Osteoblast (primary cell): Measurements from ENCODE around the gene RARB. TPM values are rescaled to one million over a fixed set of nuclear protein-coding genes. Genes with fewer than 3 reads are reported as not detected.
A peak's percentile ranks its signal among the peaks of the same experiment; 100 is the strongest.

Experiments
- DNase-seq: peaks from one replicate; pipeline ENCODE4 v3.0.0; 2011; ENCODE audit warnings: low spot score, mixed read lengths; ENCODE audit not compliant: insufficient read length; ENCODE audit errors: missing footprints
- H2AFZ ChIP-seq: 2 replicates; pipeline ENCODE4 v1.6.0; 2011; ENCODE audit warnings: mild to moderate bottlenecking, low read length
- H3K27ac ChIP-seq: 2 replicates; pipeline ENCODE4 v1.5.1; 2011; ENCODE audit warnings: mild to moderate bottlenecking, low read depth, low read length, moderate library complexity
- H3K27me3 ChIP-seq: 2 replicates; pipeline ENCODE4 v1.6.0; 2012; ENCODE audit warnings: mild to moderate bottlenecking, control low read depth, inconsistent platforms, low read length, moderate library complexity; ENCODE audit not compliant: insufficient read depth
- H3K36me3 ChIP-seq: 2 replicates; pipeline ENCODE4 v1.5.1; 2011; ENCODE audit warnings: mild to moderate bottlenecking, low read length, control low read depth, moderate library complexity; ENCODE audit not compliant: insufficient read depth
- H3K4me1 ChIP-seq: 2 replicates; pipeline ENCODE4 v1.5.1; 2011; ENCODE audit warnings: mild to moderate bottlenecking, low read length, control low read depth, moderate library complexity; ENCODE audit not compliant: insufficient read depth
- H3K4me2 ChIP-seq: 2 replicates; pipeline ENCODE4 v1.6.0; 2011; ENCODE audit warnings: mild to moderate bottlenecking, low read length; ENCODE audit not compliant: insufficient read depth
- H3K4me3 ChIP-seq: fragments of 200-600 bp; sonication (generic); 3 replicates; pipeline ENCODE4 v1.5.1; 2012; ENCODE audit warnings: mild to moderate bottlenecking, low read length, inconsistent platforms; ENCODE audit not compliant: insufficient read depth
- H3K79me2 ChIP-seq: 2 replicates; pipeline ENCODE4 v1.6.0; 2012; ENCODE audit warnings: mild to moderate bottlenecking, low read length, control low read depth, inconsistent platforms; ENCODE audit not compliant: insufficient read depth
- H3K9me3 ChIP-seq: 2 replicates; pipeline ENCODE4 v1.5.1; 2011; ENCODE audit warnings: low read depth, low read length, control low read depth
- H4K20me1 ChIP-seq: 2 replicates; pipeline ENCODE4 v1.6.0; 2012; ENCODE audit warnings: mild to moderate bottlenecking, low read length, control low read depth; ENCODE audit not compliant: insufficient read depth
- total RNA-seq: library from RNA; depleted of rRNA; stranded (reverse); fragments of >200 nt; gene quantifications from 2 replicates; pipeline ENCODE4 v1.2.3, GENCODE V29; 2012
- TF ChIP-seq, protein P1 (sequence below): IDR thresholded peaks from 2 replicates; pipeline ENCODE4 v1.5.1; 2011; ENCODE audit warnings: mild to moderate bottlenecking, low read depth, low read length, moderate library complexity; ENCODE audit errors: extremely low read depth

RARB gene
- total RNA-seq, 1 donor = 7.6 TPM

DNA sequence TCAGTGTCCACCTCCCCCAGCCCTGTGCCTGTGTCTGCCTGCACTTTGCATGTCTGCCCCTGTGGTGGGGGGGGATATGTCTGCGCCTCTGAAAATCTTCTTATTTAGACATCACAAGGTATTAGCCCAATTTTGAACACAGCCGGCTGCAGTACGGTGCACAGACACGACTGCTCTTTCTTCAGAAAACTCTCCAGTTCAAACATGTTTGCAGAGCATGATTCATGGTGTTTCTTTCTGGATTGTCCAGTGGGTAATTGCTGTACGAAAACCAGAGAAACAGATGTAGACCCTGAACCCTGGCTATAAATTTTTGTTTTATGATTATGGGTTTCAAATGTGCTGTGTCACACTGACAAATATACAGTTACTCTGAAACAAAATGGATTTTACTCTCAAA, 3.4 kb upstream of the RARB start:
- TF ChIP-seq, protein P1, sequence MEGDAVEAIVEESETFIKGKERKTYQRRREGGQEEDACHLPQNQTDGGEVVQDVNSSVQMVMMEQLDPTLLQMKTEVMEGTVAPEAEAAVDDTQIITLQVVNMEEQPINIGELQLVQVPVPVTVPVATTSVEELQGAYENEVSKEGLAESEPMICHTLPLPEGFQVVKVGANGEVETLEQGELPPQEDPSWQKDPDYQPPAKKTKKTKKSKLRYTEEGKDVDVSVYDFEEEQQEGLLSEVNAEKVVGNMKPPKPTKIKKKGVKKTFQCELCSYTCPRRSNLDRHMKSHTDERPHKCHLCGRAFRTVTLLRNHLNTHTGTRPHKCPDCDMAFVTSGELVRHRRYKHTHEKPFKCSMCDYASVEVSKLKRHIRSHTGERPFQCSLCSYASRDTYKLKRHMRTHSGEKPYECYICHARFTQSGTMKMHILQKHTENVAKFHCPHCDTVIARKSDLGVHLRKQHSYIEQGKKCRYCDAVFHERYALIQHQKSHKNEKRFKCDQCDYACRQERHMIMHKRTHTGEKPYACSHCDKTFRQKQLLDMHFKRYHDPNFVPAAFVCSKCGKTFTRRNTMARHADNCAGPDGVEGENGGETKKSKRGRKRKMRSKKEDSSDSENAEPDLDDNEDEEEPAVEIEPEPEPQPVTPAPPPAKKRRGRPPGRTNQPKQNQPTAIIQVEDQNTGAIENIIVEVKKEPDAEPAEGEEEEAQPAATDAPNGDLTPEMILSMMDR = no peak
- Histone ChIP-seq H3K79me2 (peaks cover 13% of the 10 kb centered on the region), H2AFZ (peak overlapping the region; percentile 32), H3K4me2 (peak overlapping the region; percentile 75), H3K4me3 (peak overlapping the region; percentile 36), H4K20me1 (no peaks in the 10 kb centered on the region), H3K4me1 (peaks cover 40% of the 10 kb centered on the region), H3K36me3 (no peaks in the 10 kb centered on the region), H3K27ac (peak overlapping the region; percentile 97), H3K9me3 (no peaks in the 10 kb centered on the region), H3K27me3 (no peaks in the 10 kb centered on the region)
- peak; percentile 86 for DNase-seq

DNA sequence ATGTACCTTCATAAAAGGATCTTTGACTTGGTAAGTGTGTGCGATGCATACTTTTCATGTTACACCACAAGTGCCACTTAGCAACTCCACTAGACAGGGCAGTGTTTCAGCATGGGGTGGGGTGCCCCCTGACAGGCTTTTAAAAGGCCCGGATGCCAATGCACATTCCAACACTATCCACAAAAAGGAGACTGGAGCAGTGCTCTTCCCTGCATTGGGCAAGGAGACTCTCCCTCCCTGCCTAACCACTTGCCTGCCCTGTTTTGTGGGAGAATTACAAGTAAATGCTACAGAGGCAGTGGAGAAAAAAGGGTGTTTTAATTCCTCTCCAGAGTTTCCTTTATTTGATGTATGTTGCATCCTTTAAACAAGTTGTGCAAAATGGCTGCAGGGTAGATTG, 1.7 kb upstream of the RARB start:
- Histone ChIP-seq H3K4me3 (no peak overlapping the region), H3K27ac (peak overlapping the region; percentile 97), H3K9me3 (no peaks in the 10 kb centered on the region), H3K36me3 (no peaks in the 10 kb centered on the region), H2AFZ (no peak overlapping the region), H3K4me2 (peak overlapping the region; percentile 15), H3K27me3 (no peaks in the 10 kb centered on the region), H3K79me2 (peaks cover 27% of the 10 kb centered on the region), H3K4me1 (peaks cover 40% of the 10 kb centered on the region), H4K20me1 (no peaks in the 10 kb centered on the region)
- no peak for DNase-seq
- TF ChIP-seq, protein P1 = no peak

DNA sequence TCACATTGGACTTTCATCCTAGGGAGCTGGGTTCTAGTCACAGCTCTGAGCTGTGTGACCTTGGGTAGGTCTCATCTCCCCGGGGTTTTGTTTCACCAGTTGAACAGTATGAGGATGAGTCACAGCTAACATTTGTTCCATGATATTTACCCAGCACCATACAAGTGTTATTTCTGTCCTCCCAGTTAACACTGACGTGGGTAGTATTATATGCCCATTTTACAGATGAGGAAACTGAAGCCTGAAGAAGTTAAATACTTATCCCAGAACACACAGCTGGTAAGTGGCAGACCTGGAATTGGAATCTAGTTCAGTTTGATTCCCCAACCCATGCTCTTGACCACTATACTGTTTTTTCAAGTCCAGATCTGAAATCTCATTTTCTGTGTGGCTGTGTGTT, 908 bp upstream of the RARB start:
- Histone ChIP-seq H4K20me1 (no peaks in the 10 kb centered on the region), H3K36me3 (no peaks in the 10 kb centered on the region), H3K27ac (peak overlapping the region; percentile 97), H3K4me3 (peak overlapping the region; percentile 84), H2AFZ (no peak overlapping the region), H3K79me2 (peaks cover 34% of the 10 kb centered on the region), H3K27me3 (no peaks in the 10 kb centered on the region), H3K4me2 (peak overlapping the region; percentile 94), H3K9me3 (no peaks in the 10 kb centered on the region), H3K4me1 (peaks cover 41% of the 10 kb centered on the region)
- TF ChIP-seq, protein P1 = no peak
- DNase-seq = no peak

DNA sequence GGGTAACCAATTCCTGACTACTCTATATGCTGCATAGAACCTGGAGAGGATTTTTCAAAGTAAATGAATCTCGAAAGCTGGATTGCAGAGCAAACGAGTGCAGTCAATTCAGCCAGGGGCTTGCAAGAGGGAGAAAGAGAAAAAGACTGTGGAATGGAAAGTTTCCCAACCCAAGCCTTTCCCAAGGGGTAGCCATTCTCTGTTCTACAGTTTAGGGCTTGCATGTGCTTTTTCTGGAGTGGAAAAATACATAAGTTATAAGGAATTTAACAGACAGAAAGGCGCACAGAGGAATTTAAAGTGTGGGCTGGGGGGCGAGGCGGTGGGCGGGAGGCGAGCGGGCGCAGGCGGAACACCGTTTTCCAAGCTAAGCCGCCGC, 511 bp upstream of the RARB start:
- DNase-seq = peak; percentile 59
- TF ChIP-seq, protein P1 = no peak
- H3K4me1 ChIP-seq = peaks cover 45% of the 10 kb centered on the region
- no peaks in the 10 kb centered on the region for H4K20me1 ChIP-seq
- peak overlapping the region; percentile 84 for H3K4me3 ChIP-seq
- H3K36me3 ChIP-seq = no peaks in the 10 kb centered on the region
- H3K4me2 ChIP-seq = peak overlapping the region; percentile 94
- peak overlapping the region; percentile 97 for H3K27ac ChIP-seq
- H3K9me3 ChIP-seq = no peaks in the 10 kb centered on the region
- H2AFZ ChIP-seq = no peak overlapping the region
- H3K27me3 ChIP-seq = no peaks in the 10 kb centered on the region
- H3K79me2 ChIP-seq = peaks cover 38% of the 10 kb centered on the region
